ENCODE measurements around the gene GRID2.

The GRID2 gene

DNA sequence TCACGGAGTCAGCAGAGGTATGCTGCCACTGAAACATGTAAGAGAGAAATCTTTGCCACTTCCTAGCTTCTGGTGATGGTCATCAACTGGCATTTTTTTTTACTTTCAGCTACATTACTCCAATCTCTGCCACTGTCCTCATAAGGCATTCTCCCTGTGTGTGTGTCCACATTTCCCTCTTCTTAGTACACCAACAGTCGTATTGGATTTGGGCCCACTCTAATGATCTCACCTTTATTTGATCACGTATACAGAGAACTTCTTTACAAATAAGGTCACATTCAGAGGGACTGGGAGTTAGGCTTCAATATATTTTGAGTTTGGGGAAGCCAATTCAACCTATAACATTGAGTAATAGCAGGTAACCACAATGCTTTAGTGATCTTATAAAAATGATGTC, 649.1 kb downstream of the GRID2 start:
- Histone ChIP-seq H3K27me3 (replicated peaks; ENCODE audit: insufficient read depth, low read length) (no peaks in the 10 kb centered on the region), H3F3A (ENCODE audit: insufficient read depth, low read length) (no peaks in the 10 kb centered on the region), H3K9me2 (replicated peaks; ENCODE audit: insufficient read depth, low read length) (no peaks in the 10 kb centered on the region), H3K36me3 (replicated peaks; ENCODE audit: insufficient read depth, low read length) (no peaks in the 10 kb centered on the region), H2AFZ (ENCODE audit: low read length) (no peak overlapping the region), H3K79me2 (ENCODE audit: low read length) (no peaks in the 10 kb centered on the region), H3K9me3 (replicated peaks; ENCODE audit: insufficient read depth, low read length) (no peaks in the 10 kb centered on the region), H3K27ac (ENCODE audit: low read length) (no peak overlapping the region), H4K20me1 (ENCODE audit: insufficient read depth, low read length) (no peaks in the 10 kb centered on the region), H3K4me2 (ENCODE audit: low read depth, low read length) (no peak overlapping the region), H3K9ac (ENCODE audit: low read length) (no peak overlapping the region), H3K4me1 (ENCODE audit: low read length) (no peaks in the 10 kb centered on the region), H3K4me3 (ENCODE audit: low read length) (no peak overlapping the region)
- no peak for DNase-seq
- TF ChIP-seq EZH2 (optimal IDR thresholded peaks at IDR 0.05; ENCODE audit: low read depth, low read length) (no peak), EZH2phosphoT487 (IDR thresholded peaks at IDR 0.05; ENCODE audit: low read length) (no peak)

DNA sequence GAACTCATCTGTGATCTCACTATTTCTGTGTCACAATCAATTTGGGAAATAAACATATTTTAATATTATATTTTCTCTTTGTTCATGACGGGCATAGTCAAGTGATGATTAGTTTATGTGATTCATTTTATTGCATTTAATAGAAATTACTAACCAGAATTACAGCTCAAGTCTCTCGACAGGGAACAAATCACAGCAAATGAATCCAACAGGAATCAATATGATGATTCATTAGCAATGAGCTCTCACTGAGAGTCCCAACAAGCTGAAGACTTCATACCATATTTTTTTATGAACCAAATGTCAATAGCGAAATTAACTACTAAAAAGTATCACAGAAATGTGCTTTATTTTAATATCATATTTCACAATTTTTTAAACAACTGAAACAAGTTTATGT, 649.7 kb downstream of the GRID2 start:
- TF ChIP-seq, protein P1, sequence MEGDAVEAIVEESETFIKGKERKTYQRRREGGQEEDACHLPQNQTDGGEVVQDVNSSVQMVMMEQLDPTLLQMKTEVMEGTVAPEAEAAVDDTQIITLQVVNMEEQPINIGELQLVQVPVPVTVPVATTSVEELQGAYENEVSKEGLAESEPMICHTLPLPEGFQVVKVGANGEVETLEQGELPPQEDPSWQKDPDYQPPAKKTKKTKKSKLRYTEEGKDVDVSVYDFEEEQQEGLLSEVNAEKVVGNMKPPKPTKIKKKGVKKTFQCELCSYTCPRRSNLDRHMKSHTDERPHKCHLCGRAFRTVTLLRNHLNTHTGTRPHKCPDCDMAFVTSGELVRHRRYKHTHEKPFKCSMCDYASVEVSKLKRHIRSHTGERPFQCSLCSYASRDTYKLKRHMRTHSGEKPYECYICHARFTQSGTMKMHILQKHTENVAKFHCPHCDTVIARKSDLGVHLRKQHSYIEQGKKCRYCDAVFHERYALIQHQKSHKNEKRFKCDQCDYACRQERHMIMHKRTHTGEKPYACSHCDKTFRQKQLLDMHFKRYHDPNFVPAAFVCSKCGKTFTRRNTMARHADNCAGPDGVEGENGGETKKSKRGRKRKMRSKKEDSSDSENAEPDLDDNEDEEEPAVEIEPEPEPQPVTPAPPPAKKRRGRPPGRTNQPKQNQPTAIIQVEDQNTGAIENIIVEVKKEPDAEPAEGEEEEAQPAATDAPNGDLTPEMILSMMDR (IDR thresholded peaks at IDR 0.05; ENCODE audit: low read length): no peak
- TF ChIP-seq EZH2 (optimal IDR thresholded peaks at IDR 0.05; ENCODE audit: low read depth, low read length) (no peak), EZH2phosphoT487 (IDR thresholded peaks at IDR 0.05; ENCODE audit: low read length) (no peak)
- Histone ChIP-seq H3K27me3 (replicated peaks; ENCODE audit: insufficient read depth, low read length) (no peaks in the 10 kb centered on the region), H2AFZ (ENCODE audit: low read length) (no peak overlapping the region), H3K79me2 (ENCODE audit: low read length) (no peaks in the 10 kb centered on the region), H3K4me2 (ENCODE audit: low read depth, low read length) (no peak overlapping the region), H3K9me2 (replicated peaks; ENCODE audit: insufficient read depth, low read length) (no peaks in the 10 kb centered on the region), H3K9me3 (replicated peaks; ENCODE audit: insufficient read depth, low read length) (no peaks in the 10 kb centered on the region), H3F3A (ENCODE audit: insufficient read depth, low read length) (no peaks in the 10 kb centered on the region), H3K36me3 (replicated peaks; ENCODE audit: insufficient read depth, low read length) (no peaks in the 10 kb centered on the region), H3K4me3 (ENCODE audit: low read length) (no peak overlapping the region), H3K4me1 (ENCODE audit: low read length) (no peaks in the 10 kb centered on the region), H3K9ac (ENCODE audit: low read length) (no peak overlapping the region), H3K27ac (ENCODE audit: low read length) (no peak overlapping the region), H4K20me1 (ENCODE audit: insufficient read depth, low read length) (no peaks in the 10 kb centered on the region)
- no peak for DNase-seq

DNA sequence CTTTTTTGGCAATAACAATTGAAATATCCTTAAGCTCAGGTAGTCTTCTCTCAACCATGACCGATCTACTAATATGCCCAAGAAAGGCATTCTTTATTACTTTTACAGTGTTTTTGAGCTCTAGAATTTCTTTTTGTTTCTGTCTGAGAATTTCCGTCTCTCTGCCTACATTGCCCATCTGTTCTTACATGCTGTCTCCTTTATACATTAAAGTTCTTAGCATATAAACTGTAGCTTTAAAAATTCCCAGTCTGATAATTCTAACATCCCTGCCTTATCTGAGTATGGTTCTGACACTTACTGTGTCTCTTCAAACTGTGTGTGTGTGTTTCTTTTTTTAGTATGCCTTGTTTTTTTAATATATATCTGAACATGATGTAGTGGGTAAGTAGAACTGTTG, 658.1 kb downstream of the GRID2 start:
- Histone ChIP-seq H3K36me3 (replicated peaks; ENCODE audit: insufficient read depth, low read length) (no peaks in the 10 kb centered on the region), H3F3A (ENCODE audit: insufficient read depth, low read length) (no peaks in the 10 kb centered on the region), H3K4me1 (ENCODE audit: low read length) (no peaks in the 10 kb centered on the region), H3K9ac (ENCODE audit: low read length) (no peak overlapping the region), H3K4me2 (ENCODE audit: low read depth, low read length) (no peak overlapping the region), H3K27ac (ENCODE audit: low read length) (no peak overlapping the region), H4K20me1 (ENCODE audit: insufficient read depth, low read length) (no peaks in the 10 kb centered on the region), H3K9me2 (replicated peaks; ENCODE audit: insufficient read depth, low read length) (no peaks in the 10 kb centered on the region), H3K79me2 (ENCODE audit: low read length) (no peaks in the 10 kb centered on the region), H2AFZ (ENCODE audit: low read length) (no peak overlapping the region), H3K27me3 (replicated peaks; ENCODE audit: insufficient read depth, low read length) (no peaks in the 10 kb centered on the region), H3K9me3 (replicated peaks; ENCODE audit: insufficient read depth, low read length) (no peaks in the 10 kb centered on the region), H3K4me3 (ENCODE audit: low read length) (no peak overlapping the region)
- TF ChIP-seq, protein P1 (IDR thresholded peaks at IDR 0.05; ENCODE audit: low read length): no peak
- TF ChIP-seq EZH2phosphoT487 (IDR thresholded peaks at IDR 0.05; ENCODE audit: low read length): no peak
- TF ChIP-seq EZH2 (optimal IDR thresholded peaks at IDR 0.05; ENCODE audit: low read depth, low read length): no peak
- DNase-seq: no peak

DNA sequence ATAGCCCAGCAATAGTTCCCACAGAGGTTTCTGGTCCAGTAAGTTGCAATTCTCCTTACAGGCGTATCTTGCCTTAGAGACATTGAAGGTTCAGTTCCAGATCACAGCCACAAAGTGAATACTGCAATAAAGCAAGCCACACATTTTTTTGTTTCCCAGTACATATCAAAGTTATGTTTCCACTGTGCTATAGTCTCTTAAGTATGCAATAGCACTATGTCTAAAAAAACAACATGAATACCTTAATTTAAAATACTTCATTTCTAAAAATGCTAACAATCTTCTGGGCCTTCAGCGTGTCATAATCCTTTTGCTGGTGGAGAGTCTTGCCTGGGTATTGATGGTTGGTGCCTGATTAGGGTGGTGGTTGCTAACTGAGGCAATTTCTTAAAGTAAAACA, 659.1 kb downstream of the GRID2 start:
- no peak for DNase-seq

More for the DNA sequence above, 659.1 kb downstream of the GRID2 start:
- H3K36me3 ChIP-seq (replicated peaks; ENCODE audit: insufficient read depth, low read length): no peaks in the 10 kb centered on the region
- no peaks in the 10 kb centered on the region for H4K20me1 ChIP-seq (ENCODE audit: insufficient read depth, low read length)
- no peaks in the 10 kb centered on the region for H3K9me2 ChIP-seq (replicated peaks; ENCODE audit: insufficient read depth, low read length)
- no peaks in the 10 kb centered on the region for H3K27me3 ChIP-seq (replicated peaks; ENCODE audit: insufficient read depth, low read length)
- TF ChIP-seq, protein P1 (IDR thresholded peaks at IDR 0.05; ENCODE audit: low read length): no peak
- TF ChIP-seq EZH2phosphoT487 (IDR thresholded peaks at IDR 0.05; ENCODE audit: low read length): no peak
- TF ChIP-seq EZH2 (optimal IDR thresholded peaks at IDR 0.05; ENCODE audit: low read depth, low read length): no peak
- H3K27ac ChIP-seq (ENCODE audit: low read length): no peak overlapping the region
- H3K9ac ChIP-seq (ENCODE audit: low read length): no peak overlapping the region
- H3K4me3 ChIP-seq (ENCODE audit: low read length): no peak overlapping the region
- no peaks in the 10 kb centered on the region for H3F3A ChIP-seq (ENCODE audit: insufficient read depth, low read length)
- H3K9me3 ChIP-seq (replicated peaks; ENCODE audit: insufficient read depth, low read length): no peaks in the 10 kb centered on the region
- H3K4me1 ChIP-seq (ENCODE audit: low read length): no peaks in the 10 kb centered on the region
- no peaks in the 10 kb centered on the region for H3K79me2 ChIP-seq (ENCODE audit: low read length)
- H3K4me2 ChIP-seq (ENCODE audit: low read depth, low read length): no peak overlapping the region
- H2AFZ ChIP-seq (ENCODE audit: low read length): no peak overlapping the region

Data from MM.1S (cell line).